Activated T-cell treated with anti-CD3 and anti-CD28 coated beads for 24 hours (primary cell): Measurements from ENCODE around the gene TMEM132D.

Experiments
- DNase-seq: peaks from one replicate; pipeline ENCODE4 v3.0.0-alpha.2; 2020; ENCODE audit warnings: low read depth

The TMEM132D gene

DNA sequence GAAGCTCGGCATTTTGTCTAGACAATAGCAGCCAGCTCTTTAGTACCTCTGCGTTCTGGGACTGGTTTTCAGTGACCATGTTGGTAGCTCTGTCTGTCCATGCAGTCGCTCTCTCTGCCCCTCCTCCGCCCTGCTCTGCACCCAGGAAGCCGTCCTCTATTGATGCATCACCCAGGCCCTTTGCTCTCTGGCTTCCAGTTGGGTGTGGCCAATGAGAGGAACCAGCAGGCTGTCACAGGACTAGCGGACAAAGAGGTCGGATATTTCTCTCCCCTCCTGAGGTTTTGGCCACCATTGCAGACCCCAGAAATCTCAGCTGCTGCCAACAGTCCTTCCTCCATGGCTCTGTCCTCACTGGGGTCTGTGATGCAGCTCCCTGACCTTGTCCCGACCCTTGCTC, 180.6 kb downstream of the TMEM132D start:
- DNase-seq = no peak

DNA sequence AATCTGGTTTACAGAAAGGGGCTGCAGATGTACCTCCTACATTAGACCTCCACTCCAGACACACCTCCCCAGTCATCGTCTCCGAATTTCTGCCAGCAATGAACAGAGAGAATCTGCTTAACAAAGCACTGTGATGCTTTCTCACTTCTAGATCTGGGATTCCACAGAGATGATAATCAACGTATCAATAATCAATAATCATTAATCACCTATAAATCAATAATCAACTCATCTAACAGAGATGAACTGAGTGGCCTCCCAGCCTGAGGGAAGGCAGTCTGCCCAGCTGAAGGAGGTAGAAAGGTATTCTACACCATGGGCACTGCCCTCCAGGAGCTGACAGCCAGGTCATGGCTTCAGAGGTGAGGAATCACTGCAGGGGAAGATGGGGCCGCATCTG, 183.2 kb downstream of the TMEM132D start:
- DNase-seq = no peak

- DNase-seq = no peak
These were observed 184.4 kb downstream of the TMEM132D start for GRCh38 chr12:129719416-129719815.

GRCh38 chr12:129717438-129717837, 186.4 kb downstream of the TMEM132D start:
- DNase-seq = no peak

DNA sequence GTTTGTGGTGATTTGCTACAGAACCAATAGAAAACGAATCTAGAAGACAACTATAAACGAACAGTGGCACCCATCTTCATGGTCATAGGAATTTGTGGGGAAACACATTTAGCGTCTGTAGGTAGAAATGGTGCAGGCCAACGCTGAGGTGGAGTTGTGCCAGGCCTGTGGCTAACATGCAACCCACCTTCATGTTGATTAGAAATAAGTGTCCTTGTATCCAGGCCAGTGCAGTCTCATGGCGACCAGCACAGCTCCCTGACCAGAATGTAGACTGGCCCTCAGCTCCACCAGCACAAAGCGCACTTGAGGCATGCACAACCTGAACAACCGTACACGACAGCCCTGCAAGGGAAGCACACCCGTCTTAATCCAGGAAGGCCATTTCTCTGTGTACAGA, 187.0 kb downstream of the TMEM132D start:
- no peak for DNase-seq

DNA sequence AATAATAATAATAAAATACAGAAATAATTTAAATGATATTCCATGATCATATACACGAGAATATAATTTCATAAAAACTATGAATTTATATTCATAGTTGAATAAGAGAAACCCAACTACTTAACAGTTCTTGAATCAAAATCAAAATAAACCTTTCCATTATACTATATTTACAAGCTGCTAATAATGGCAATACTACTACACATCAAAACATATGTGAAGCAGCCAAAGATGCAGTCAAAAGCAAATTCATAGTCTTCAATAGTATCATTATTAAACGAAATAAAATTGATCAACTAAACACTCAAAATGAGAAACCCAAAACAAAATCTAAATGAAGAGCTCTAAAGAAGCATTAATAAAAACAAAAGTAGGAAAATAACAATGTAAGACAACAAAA, 197.1 kb downstream of the TMEM132D start:
- DNase-seq = no peak

GRCh38 chr12:129704232-129704830, 199.5 kb downstream of the TMEM132D start:
- DNase-seq = no peak

GRCh38 chr12:129701631-129702101, 202.2 kb downstream of the TMEM132D start:
- no peak for DNase-seq

GRCh38 chr12:129700036-129700435, 203.8 kb downstream of the TMEM132D start:
- no peak for DNase-seq

GRCh38 chr12:129696926-129697325, 206.9 kb downstream of the TMEM132D start:
- no peak for DNase-seq

GRCh38 chr12:129696405-129696804, 207.4 kb downstream of the TMEM132D start:
- no peak for DNase-seq

GRCh38 chr12:129693731-129694130, 210.1 kb downstream of the TMEM132D start:
- no peak for DNase-seq

DNA sequence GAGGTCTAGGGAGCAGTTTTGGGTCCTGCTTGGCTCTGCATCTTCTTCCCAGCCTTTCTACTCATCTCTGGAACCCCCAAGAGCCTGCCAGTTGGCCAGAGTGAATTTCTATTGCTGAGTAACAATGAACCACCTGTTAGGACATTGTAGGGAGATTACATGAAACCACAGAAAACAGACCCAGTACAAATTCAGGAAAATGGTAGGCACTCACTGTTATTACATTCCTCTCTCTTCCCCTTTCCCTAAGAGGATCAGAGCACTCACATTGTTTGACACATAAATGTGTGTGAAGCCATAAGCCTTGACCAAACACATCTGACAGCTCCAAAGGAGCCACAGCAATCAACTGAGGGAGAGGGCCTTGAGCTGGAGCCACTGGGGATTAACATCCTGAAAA, 216.1 kb downstream of the TMEM132D start:
- DNase-seq = no peak

GRCh38 chr12:129681830-129682229, 222.0 kb downstream of the TMEM132D start:
- DNase-seq = no peak

GRCh38 chr12:129681151-129681550, 222.7 kb downstream of the TMEM132D start:
- DNase-seq = no peak

GRCh38 chr12:129676411-129676810, 227.4 kb downstream of the TMEM132D start:
- DNase-seq = no peak

DNA sequence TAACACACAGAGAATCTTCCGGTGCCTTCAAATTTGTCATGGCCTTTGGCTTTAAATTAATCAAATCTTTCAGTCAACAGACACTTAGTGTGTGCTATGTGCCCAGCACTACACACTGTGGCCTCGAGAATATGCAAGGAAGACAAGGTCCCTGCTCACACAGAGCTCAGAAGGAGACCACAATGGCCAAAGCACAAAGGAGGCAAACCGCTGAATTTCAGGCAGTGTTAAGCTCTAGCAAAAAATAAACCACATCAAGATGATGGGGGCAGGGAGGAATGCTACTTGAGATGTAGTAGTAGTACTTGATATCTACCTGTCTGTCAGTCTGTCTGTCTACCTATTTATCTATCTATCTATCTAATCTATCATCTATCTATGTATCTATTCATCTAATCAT, 227.9 kb downstream of the TMEM132D start:
- no peak for DNase-seq

DNA sequence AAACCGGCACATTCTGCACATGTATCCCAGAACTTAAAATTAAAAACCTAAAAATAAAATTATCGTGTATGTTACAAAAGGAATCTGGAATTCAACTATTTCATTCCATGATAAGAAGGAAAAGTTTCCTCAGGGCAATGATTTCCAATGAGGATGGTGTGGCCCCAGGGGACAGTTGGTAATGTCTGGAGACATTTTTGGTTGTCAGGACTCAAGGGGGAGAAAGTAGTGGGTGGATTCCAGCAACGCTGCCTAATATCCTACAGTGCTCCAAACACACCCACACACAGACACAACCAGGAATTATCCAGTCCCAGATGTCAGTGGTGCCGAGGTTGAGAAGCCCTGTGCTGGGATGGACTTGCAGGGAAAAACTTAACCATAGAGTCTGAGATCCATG, 228.3 kb downstream of the TMEM132D start:
- DNase-seq = no peak

DNA sequence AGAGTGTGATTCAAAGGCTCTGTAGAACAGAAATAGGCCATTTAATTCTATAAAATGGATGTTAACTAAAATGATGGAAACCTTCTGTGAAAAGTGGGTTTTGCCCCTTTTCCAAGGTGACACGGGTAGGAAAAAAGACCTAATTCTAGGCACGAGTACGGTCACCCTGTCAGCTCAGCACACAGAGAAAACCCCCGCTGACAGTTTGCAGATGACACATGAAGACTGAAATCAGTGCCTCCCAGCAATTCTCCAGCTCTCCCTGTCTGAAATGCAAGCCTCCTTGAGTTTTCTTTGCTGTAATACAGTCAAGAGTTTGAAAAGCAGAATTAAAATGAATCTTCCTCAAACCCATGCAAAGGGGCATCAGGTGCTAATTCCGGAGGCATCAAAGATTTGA, 230.0 kb downstream of the TMEM132D start:
- DNase-seq = no peak

DNA sequence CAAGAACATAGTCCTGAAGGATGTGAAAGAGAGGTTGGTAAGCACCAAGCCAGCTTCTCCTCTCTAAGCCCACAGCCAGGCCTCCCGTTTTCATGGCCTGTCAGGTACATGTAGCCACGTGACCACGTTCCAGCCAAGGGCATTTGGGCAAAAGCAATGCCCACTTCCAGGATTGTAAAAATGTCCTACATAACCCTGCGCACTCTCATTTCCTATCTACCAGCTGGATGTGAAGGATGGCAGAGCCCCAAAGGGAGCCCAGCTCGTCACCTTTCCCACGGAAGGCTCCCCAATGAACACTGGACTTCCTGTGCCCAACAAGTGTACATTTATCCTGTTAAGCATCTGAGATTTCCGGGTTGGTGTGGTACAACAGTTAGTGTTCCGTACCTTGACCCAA, 231.7 kb downstream of the TMEM132D start:
- DNase-seq = no peak

DNA sequence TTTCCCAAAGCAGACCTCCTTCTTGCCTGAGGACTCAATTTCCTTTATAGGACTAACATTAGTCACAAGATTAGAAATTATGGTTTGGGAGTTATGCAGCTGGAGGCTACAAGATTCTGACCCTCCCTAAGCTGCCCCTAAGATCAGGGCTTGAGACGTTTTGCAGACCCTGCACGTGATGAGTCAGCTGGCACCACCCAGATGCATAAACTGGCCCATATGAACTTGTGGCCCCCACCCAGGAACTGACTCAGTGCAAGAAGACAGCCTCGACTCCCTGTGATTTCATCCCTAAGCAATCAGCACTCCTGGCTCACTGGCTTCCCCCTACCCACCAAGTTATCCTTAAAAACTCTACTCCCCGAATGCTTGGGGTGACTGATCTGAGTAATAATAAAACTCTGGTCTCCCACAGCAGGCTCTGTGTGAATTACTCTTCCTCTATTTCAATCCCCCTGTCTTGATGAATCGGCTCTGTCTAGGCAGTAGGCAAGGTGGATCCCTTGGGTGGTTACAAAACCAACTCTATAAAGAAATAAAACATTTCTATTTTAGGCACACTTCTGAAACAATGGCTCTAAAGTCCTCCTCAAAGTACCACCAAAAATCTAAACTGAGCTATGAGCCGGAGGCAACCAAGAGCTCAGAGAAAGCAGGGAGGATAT, 233.4 kb downstream of the TMEM132D start:
- DNase-seq = no peak

DNA sequence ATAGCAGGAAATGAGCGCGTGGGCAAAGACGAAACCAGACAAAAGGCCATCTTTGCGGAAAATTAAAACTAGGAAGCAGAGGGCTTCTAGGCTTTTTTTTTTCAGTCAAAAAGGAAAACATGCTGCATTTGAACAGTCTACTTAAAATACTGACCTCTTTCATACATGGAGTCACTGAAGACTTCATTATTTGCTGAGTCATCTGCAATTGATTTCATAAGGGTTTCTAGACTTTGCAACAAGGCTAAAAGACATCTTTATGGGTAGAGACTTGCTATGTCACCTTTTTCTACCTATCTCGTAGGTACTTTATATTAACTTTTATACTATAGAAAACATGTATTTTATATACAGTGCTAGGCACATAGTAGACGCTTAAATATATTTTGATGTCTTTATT, 238.4 kb downstream of the TMEM132D start:
- DNase-seq = no peak

GRCh38 chr12:129662234-129662633, 241.6 kb downstream of the TMEM132D start:
- DNase-seq = no peak

DNA sequence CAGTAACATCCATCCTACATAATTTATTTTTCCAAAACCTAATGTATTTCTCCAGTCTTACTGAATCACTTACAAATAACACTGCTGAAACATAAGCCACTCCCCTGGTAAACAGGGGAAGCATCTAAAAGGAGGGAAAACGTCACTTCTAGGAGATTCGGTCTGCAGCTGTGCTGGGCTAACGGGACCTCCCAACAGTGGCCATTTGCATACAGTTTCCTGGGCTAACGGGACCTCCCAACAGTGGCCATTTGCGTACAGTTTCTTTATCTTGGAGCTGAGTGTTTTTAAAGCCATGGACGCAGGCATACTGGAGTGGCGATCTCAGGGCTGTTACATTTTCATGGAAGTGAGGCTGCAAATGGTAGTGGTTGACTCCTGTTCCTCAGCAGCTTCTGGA, 242.9 kb downstream of the TMEM132D start:
- DNase-seq = no peak
